ENCODE results near the gene ADAM30. TPM values are rescaled to one million over a fixed set of nuclear protein-coding genes. Genes with fewer than 3 reads are reported as not detected.

ADAM30 gene
- total RNA-seq, 1 donor from 2014 or later = not detected

DNA sequence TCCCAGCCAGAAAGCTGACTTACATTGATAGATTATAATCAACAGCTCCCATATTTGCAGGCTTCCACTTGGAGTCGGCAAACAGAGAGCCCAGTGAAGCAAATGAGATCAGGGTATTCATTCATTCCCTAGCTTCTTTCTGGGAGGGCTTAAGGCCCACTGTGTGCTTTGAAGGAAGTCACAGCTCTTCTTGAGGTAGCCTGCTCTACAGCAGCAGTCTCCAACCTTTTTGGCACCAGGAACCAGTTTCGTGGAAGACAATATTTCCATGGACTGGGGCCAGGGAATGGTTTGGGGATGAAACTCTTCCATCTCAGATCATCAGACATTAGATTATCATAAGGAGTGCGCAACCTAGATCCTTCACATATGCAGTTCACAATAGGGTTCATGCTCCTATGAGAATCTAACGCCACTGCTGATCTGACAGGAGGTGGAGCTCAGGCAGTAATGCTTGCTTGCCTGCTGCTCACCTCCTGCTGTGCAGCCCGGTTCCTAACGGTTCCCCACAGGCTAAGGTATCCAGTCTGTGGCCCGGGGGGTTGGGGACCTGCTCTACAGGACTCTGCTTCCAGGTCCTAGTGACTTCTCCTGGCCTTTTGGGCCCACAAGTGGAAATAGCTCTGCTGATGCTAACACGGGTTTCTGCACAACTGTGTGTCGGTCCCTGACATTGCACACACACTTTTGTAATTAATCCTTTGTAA lies 13.7 kb upstream of the ADAM30 start:
- no peak for ATAC-seq
- DNase-seq (ENCODE audit: low spot score) = no peak

DNA sequence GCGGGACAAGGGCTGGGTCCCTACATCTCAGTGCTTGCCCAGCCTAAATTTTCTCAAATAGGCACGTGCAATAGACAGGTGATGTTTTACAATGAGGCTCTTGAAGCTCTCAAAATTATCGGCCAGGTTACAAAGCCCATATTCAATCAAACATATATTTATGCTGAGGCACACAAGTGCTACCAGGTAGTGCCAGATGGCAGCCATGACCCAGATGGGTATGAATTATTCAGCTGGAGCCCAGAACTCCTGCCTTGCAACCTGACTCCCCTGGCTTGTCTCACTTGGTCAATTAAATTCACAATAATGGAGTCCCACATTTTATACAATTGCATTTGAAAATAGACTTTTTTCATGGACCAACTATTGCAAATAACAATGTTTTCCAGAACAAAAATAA lies 12.3 kb upstream of the ADAM30 start:
- DNase-seq (ENCODE audit: low spot score) (no peak), ATAC-seq (no peak)

DNA sequence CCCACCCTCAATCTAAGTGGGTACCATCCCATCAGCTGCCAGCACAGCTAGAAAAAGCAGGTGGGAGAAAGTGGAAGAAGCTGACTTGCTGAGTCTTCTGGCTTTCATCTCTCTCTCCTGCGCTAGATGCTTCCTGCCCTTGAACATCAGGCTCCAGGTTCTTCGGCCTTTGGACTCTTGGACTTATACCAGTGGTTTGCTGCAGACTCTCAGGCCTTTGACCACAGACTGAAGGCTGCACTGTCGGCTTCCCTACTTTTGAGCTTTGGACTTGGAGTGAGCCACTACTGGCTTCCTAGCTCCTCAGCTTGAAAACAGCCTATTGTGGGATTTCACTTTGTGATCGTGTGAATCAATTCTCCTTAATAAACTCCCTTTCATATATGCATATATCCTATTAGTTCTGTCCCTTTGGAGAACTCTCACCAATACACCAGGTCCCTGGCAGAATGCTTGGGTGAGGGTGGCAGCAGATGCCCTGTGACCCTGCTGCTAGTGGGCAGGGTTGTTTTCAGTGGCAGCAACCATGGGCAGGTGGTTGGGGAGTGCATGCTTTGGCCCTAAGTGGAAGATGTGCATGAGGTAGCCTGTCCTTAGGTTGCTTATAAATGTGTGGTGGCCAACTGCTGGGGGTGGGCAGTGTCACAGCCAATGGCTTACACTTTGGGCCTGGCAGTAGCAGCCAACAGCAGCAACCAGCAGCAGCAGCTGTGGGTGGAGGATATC lies 10.8 kb upstream of the ADAM30 start:
- ATAC-seq (peak; percentile 90), DNase-seq (ENCODE audit: low spot score) (peak; percentile 72)

DNA sequence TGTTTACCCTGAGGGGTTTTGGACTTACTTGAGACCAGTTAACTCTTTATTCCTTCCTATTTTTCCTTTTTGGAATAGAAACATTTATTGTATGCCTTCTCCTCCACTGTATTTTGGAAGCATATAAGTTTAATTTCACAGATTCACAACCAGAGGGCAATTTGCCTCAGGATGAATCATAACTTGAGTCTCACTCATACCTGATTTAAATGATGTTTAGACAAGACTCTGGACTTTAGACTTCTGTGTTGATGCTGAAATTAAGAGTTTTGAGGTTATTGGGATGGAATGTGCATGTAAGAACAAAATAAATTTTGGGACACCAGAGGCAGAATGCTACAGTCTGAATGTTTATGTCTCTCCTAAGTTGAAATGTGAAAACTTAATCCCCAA lies 7.1 kb upstream of the ADAM30 start:
- ATAC-seq (no peak), DNase-seq (ENCODE audit: low spot score) (no peak)

DNA sequence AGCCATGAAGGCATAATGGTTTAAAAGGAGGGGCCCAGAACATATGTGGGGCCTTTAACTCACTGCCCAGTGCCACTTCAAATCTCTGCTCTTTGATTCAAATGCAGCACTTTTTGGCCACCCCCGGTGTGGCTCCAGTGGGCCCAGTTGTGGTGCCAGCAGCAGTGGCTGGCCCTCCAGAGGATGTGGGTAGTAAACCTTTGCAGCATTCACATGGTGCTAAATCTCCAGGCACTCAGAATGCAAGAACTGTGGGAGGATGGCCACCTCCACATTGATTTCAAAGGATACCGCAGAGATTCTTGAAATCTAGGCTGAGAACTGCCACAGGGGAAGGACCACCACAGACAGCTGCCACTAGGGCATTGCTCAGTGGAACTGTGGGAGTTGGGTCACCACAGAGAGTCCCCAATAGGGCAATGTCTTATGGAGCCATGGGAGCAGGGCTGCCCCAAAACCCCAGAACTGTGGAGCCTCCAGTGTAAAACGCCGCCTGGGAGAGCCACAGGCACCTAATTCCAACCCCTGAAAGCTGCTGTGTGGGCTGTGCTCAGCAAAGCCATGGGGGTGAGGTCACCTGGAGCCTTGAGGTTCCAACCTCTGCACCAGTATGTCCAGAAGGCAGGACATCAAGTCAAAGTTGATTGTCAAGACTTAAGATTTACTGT lies 6.6 kb upstream of the ADAM30 start:
- ATAC-seq = no peak
- DNase-seq (ENCODE audit: low spot score) = no peak

DNA sequence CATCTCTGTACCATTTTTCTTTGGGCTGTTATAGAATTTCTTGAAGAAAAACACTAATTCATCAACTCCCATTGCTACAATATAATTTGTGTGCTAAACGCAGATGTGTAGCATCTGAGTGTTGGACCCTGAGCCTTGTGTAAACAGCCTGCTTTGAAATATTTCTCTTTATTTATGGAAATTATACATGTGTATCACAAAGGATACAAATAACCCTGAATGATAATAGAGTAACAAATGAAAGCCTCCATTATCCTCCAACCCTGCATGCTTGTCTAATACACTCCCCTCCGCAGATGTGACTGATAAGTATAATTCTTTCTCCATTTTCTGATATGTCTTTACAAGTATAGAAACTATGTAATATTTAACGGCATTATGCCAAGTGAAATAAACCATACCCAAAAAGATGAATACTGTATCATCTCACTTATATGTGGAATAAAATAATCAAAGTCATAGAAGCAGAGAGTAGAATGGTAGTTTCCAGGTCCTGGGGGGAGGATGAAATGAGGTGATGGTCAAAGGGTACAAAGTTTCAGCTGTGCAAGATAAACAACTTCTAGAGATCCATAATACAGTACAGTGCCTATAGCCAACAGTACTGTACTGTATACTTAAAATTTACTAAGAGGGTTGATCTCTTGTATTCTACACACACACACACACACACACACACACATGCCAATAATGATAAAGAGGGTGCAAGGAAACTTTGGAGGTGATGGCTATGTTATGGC lies 2.8 kb upstream of the ADAM30 start:
- no peak for ATAC-seq
- no peak for DNase-seq (ENCODE audit: low spot score)

DNA sequence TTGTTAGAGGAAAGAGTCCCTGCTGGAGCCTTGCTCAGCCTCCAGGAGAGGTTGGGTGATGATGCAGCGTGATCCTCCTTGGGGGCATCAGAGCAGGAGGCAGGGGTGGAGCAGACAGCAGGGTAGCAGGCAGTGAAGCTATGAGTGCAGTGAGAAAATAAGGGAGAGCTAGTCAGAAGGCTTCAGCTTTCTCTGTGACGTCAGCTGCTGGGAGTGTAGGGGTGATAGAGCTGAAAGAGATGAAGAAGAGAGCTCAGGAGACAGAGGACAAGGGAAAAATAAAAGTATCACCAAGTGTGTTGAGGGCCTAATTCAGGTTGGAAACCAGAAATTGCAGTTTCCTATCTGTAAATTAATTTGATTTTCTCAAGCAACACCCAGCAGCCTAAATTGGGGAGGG lies 2.2 kb upstream of the ADAM30 start:
- DNase-seq (ENCODE audit: low spot score) = no peak
- ATAC-seq = no peak

DNA sequence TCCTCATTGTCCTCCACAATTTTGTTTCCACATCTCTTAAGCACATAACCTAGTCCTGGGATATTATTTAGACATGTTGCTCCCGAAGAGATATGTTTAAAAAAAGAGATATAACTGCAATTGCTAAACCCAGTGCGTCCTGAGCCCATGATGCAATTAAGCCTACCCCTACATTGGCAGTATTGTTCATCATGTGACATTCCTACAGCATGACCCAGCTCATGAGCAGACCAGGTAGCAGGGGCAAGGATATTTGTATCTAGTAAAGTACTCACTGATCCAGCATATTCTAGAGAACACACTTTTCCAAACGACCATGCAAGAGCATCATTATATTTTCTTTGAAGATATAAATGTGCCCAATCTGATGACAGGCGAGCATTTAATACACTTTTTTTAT lies 1.2 kb downstream of the ADAM30 start:
- DNase-seq (ENCODE audit: low spot score) = no peak
- peak; percentile 25 for ATAC-seq

DNA sequence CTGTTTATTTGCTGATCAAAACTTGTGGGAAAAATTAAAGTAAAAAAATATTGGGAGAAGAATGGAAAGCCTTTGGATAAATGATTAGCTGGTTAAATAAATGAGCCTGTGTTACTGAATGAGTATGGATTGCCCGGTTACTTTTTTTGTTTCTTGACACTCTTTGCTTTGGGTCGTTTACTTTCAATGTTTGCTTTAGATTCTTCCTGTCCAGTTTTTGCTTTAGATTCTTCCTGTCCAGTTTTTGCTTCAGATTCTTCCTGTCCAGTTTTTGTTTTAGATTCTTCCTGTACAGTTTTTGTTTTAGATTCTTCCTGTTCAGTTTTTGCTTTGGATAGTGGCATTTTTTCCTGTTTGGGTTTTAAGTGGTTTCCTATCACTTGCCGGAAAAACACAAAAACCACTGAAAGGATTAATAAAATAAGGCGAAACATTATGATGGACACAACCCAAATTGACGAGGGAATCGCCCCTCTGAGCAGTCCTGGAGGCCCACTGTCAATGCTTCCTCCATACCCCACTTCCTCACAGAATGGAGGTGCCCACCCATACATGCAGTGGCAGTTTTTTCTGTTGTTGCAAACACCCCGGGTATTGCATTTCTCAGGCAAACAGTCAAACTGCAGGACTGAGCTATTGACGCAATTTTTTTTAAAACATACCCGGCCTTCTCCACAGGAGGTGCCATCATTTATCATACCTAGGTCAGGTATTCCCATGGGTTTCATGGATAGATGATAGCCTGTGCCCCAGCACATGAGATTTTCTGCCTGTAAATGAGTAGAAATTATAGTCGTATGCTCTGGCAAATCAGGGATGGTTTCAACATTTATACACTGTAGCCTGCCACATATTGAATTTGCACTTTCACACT lies 2.3 kb downstream of the ADAM30 start:
- ATAC-seq (peak; percentile 81), DNase-seq (ENCODE audit: low spot score) (no peak)

DNA sequence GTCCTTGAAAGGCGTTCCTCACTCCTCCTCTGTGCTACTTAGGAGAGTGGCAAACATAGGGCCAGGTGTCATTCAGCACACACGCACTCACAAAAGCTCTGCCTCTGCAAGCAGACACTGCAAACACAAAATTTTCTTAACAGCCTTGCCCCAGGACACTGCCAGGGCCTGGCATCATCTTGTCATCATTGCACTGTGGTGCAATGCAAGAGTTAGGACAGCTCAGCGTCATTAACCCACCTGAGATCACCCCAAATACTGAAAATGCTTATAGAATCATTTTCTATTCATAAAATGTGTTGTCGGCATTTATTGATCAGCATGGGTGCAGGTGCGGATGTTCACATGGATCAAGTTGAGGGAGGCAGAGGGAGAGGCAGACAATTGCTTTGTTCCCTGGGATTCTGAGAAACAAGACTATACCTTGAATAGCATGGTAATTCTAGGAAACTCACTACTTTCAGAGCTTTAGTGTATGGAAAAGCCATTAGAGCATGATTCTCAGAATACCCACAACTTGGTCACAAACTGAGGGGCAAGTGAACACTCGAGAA lies 3.0 kb downstream of the ADAM30 start:
- DNase-seq (ENCODE audit: low spot score) = no peak
- peak; percentile 71 for ATAC-seq

DNA sequence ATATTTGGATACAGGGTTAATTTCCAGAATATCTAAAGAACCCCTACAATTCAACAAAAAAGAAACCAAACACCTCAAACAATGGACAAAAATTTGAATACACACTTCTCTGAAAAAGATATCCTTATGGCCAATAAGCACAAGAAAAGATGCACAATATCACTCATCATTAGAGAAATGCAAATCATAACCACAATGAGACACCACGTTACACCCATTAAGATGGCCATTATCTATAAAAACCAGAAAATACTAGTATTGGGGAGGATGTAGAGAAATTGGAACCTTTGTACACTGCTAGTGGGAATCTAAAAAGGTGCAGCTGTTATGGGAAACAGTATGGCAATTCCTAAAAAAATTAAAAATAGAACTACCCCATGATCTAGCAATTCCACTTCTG lies 4.9 kb downstream of the ADAM30 start:
- ATAC-seq = no peak
- DNase-seq (ENCODE audit: low spot score) = no peak

DNA sequence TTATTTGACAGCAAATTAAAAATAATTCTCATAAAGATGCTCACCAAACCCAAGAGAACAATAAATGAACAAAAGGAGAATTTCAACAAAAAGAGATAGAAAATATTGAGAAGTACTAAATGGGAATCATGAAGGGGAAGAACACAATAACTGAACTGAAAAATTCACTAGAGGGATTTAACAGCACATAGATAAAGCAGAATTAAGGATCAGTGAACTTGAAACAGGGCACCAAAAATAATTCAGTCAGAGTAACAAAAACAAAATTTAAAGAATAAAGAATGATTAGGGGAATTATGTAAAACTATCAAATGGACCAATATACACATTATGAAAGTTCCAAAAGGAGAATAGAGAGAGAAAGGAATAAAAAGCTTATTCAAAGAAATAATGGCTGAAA lies 7.8 kb downstream of the ADAM30 start:
- DNase-seq (ENCODE audit: low spot score) (no peak), ATAC-seq (no peak)

DNA sequence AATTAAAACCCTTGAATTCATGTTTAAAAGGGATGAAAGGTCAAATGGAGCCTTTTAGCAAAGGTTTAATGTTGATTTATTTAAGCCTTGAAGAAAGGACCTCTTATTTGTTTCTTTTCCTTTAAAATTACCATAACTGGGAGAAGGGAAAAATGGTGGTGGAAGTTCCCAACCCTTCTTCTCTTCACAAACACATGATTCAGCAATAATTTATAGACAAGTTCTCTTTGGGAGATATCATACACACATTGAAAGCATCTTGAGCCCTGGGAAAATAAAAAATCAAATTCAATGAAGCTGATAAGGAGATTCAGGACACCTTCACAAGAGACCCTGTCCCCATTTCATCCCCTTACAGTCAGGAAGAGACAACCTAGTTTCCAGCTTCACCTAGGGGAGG lies 8.9 kb downstream of the ADAM30 start:
- DNase-seq (ENCODE audit: low spot score) (no peak), ATAC-seq (no peak)

DNA sequence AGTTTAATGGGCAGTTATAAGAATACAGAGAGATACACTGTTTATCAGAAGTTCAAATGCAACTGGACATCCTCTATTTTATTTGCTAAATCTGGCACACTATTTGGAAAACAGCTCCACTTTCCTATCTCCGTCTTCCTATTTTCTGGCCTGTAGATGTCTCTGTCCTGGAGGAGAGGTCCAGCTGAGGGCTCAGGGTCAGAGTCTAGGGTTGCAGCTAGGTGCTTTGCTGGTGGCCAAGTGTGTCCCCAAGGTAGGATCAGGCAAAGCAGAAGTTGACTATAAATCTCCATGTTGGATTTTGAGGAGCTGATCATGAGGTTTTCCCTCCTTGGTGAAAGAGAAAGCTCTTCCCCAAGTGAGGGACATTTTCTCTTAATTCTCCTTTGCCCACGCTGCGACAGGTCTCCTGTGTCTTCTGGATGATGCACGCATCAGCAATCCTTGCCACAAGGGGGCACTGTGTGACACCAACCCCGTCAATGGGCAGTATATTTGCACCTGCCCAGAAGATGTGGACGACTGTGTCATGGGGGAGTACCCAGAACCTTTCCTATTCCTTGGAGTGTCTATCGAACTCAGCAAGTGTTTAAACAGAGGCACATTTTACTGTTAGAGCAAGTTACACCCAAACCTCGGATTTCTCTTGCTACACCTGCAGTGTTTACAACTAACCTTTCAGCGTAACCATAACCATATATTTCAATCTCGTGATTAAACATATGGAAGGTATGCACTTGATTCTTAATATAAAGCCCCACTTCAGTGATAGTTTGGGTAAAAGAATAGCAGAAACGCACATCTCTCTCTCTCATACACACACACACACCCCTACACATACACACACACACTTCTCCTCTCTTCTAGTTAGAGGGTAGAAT lies 10.2 kb downstream of the ADAM30 start:
- ATAC-seq (peak; percentile 99), DNase-seq (ENCODE audit: low spot score) (peak; percentile 75)

DNA sequence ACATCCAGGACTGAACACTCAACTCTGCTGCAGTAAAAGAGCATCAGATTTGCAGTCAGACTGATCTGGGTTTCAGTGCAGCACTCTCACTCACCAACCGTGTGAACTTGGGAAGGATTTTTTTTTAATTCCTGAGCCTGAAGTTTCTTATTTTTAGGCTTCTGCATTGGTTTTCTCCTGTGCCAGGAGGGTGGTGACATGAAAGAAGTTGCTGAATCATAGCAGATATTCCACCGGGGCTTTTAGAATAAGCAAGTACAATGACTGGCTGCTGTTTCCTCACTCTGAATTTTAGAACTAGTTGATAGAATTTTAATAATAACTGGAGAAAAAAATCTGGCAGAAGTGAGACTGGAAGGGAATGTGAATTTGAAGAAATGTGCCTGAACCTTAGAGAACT lies 11.6 kb downstream of the ADAM30 start:
- no peak for ATAC-seq

DNA sequence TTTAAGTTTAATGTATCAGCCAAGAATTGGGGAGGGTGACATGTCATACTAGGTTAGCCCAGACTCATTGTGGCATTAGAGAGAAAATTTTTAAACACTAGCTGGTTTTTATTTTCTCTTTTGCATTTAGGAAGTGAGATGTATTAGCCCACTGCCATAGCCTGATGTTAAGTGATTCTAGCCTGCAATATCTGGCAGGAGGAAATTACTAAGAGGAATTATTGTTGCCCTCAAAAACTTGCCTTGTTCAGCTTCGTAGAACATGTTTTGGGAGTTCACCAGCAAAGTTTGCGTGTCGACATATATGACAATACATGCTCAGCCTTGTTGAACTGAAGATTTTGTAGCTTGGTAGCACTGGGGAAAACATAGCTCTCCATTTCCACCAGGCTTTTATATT lies 12.5 kb downstream of the ADAM30 start:
- DNase-seq (ENCODE audit: low spot score) = no peak
- ATAC-seq = no peak

More for the DNA sequence above, 11.6 kb downstream of the ADAM30 start:
- no peak for DNase-seq (ENCODE audit: low spot score)

DNA sequence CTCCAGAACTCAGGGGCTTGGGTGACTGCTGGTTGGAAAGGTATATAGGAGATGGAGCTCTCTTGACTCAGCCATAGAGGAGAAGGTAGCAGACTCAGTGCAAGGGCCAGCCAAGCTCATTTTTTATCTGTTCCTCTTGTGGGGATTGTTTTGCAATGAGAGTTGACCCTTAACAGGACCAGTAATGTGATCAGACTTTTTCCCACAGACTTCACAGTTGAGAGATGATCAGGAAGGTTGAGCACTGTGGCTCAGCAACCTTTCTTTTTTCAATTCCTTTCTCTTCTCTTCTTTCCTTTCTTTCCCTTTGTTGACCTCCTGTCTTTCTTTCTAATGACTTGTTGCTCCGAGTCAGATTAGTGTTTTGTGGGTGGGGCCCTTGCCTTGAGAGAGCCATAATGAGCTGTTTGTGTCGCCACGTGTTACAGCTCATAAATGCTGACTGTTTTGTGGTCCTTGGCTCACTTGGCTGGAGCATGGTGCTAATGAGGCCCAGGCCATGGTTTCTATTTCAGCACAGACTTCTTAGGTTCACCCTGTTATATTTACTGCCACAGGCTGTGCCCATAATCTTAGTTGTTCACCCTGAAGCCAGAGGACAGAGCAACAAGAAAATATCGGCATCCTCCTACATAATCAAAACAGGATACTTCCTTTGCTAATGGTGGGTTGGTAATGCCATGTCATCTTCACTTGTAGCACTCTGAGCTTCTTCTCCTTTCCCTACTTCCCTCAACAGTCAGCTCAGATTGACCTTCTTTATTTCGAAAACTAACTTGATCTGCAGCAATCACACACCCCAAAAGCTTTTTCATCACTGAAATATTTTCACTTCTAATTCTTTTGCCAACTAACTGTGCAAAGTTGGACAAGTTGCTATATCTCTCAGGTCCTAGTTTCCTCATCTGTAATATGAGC lies 13.9 kb downstream of the ADAM30 start:
- ATAC-seq = no peak
- DNase-seq (ENCODE audit: low spot score) = no peak

Measured in left lobe of liver (tissue), 2 donors.